Measurements from ENCODE around the gene ACTBL2. TPM values are rescaled to one million over a fixed set of nuclear protein-coding genes. Genes with fewer than 3 reads are reported as not detected.
A peak's percentile ranks its signal among the peaks of the same experiment; 100 is the strongest.

ACTBL2 gene
- polyA plus RNA-seq, 1 of the 3 experiments (the other 2 are of a cell fraction), result 0.99 TPM

- TF ChIP-seq USF2 (IDR thresholded peaks at IDR 0.05; ENCODE audit: borderline replicate concordance, low read depth, low read length) (no peak), RXRA (IDR thresholded peaks at IDR 0.05; ENCODE audit: borderline replicate concordance, low read depth) (peak; percentile 59; the same call in 1 of the 2 replicates), CHD2 (IDR thresholded peaks at IDR 0.05; ENCODE audit: low read length, partially characterized antibody) (no peak), SIN3A (IDR thresholded peaks at IDR 0.05; ENCODE audit: borderline replicate concordance, low read depth, low read length) (no peak), MEF2A (IDR thresholded peaks at IDR 0.05; ENCODE audit: borderline replicate concordance, low read depth) (no peak), MAX (IDR thresholded peaks at IDR 0.05; ENCODE audit: low read depth) (peak; percentile 60; the same call in 1 of the 2 replicates), REST (IDR thresholded peaks at IDR 0.05; ENCODE audit: low read depth, low read length) (no peak)
These were observed 5.8 kb upstream of the ACTBL2 start (continued) for GRCh38 chr5:57488215-57488955.

GRCh38 chr5:57486027-57486602 is 3.5 kb upstream of the ACTBL2 start:
- Histone ChIP-seq H4K20me1 (ENCODE audit: insufficient read depth) (no peaks in the 10 kb centered on the region), H3K9ac (no peak overlapping the region), H2AFZ (ENCODE audit: low read depth) (no peak overlapping the region), H3K9me3 (no peaks in the 10 kb centered on the region), H3K4me2 (no peak overlapping the region), H3K4me3 (ENCODE audit: low read depth in 2 of 2, low read length in 1 of 2) (no peak overlapping the region), H3K36me3 (replicated peaks in 1 of 2; ENCODE audit: control insufficient read depth in 1 of 2, insufficient read depth in 2 of 2, low read length in 1 of 2) (no peaks in the 10 kb centered on the region), H3K27me3 (ENCODE audit: insufficient read depth) (no peaks in the 10 kb centered on the region), H3F3A (replicated peaks; ENCODE audit: insufficient read depth) (peaks cover 17% of the 10 kb centered on the region), H3K9me2 (no peaks in the 10 kb centered on the region), H3K27ac (ENCODE audit: low read depth in 2 of 2, low read length in 1 of 2) (no peak overlapping the region), H3K4me1 (ENCODE audit: control insufficient read depth in 1 of 2, insufficient read depth in 2 of 2, low read depth in 1 of 2, low read length in 1 of 2) (peaks cover 16% of the 10 kb centered on the region in 2 experiments), H3K79me2 (ENCODE audit: insufficient read depth) (no peaks in the 10 kb centered on the region)
- ChIA-PET CTCF (interaction anchor here (1.2 to 2.7 kb wide), 4 partner anchors 10 to 21 kb away, joined by 3 to 12 read pairs (median 4); no protein-coding TSS in a partner anchor), POLR2A (no interaction called here)
- WGBS (ENCODE audit: low lambda C conversion rate), result 92% methylated on average over 3 of the region's 4 CpGs
- no peak for DNase-seq
- TF ChIP-seq NFIC (IDR thresholded peaks at IDR 0.05; ENCODE audit: borderline replicate concordance), result no peak
